HG03039 (cell line): ENCODE data around the gene HPCA.
"Not testable (repeated sequence)": the region's sequence is repeated elsewhere in the genome, so short reads cannot be mapped to it uniquely, and the experiment has no call there.

Experiments used
- ATAC-seq: cut with Tn5 transposase; IDR thresholded peaks from one replicate; pipeline ENCODE4 v1.9.1; 2021; ENCODE audit warnings: mild to moderate bottlenecking, moderate library complexity; ENCODE audit not compliant: unreplicated experiment

Gene HPCA

DNA sequence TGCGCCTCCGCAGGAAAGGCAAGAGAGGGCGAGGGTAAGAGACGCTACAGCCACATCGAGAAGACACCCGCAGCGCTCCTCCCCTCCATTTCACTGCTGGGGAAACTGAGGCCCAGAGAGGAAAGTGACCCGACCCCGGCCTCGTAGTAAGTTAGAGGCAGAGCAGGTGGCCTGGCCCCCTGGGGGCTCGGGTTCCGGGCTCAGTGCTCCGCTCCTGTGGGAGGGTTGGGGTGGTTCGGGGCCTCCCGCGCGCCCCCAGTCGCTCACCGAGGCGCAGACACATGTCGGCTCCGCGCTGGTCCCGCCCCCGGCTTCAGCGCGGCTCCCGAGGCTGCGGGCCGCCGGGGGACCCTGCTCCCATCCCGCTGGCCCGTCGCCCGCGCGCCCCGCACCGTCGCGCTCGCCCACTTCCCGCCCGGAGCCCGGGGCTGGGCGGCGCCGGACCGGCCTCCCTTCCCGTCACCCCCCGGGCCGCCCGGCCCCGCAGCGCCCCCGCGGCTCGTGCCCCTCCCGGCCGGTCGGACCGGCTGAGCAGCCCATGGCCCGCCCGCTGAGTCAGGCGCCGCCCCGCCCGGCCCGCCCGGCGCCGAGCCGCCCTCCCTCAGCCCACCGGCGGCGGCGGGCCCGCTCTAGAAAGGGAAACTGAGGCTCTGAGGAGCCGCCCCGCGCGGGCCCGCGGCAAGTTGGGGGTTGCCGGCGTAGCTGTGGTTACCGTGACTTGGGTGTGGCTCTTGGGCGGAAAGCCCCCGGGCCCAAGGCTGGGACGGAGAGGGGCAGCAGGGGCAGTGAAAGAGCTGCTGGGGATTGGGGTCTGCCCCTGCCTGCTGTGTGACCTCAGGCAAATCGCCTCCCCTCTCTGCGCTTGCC is 14.9 kb downstream of the HPCA start, which contains the start of gene TMEM54:
TSS of gene TMEM54 (minus strand) at position 434 of the 867 bp plus-strand sequence. CDS start at position 283, 151 bp downstream.
- no peak for ATAC-seq

GRCh38 chr1:32901823-32902534 is 15.7 kb downstream of the HPCA start:
- ATAC-seq = no peak

GRCh38 chr1:32902535-32902920 is 16.2 kb downstream of the HPCA start:
- no peak for ATAC-seq

DNA sequence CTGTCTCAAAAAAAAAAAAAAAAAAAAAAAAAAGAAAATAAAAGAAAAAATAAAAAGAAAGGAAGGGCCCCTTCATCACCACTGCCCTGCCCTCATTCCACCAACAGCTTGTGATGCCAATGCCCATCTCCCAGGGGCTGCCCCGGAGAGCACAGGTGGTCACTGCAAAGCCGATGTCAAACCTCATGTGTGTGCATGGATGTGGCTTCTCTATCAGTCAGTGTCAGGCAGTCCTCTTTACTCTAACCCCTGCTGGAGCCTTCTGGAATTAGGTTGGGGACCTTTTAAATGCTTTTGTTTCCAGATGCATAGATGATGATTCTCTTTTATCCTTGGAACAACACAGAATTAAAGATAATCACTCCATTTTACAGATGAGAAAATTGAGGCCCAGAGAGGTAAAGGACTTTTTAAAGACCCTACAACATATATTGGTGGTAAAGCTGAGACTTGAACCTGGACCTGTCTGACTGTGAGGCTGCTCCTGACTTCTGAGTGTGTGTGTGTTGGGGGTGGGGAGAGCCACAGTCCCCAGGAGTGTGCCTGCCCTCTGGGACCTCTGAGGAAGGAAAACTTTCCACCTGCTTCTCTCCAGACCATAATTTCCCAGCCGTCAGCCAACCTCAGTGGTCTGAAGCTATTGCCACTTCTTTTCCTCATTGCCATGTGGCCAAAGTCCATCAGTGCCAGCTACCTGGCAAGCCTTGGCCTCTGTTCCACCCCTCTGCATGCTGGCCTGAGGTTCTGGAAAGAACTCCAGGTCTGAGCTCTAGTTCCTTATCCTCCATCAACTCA is 17.9 kb downstream of the HPCA start:
- no peak for ATAC-seq

DNA sequence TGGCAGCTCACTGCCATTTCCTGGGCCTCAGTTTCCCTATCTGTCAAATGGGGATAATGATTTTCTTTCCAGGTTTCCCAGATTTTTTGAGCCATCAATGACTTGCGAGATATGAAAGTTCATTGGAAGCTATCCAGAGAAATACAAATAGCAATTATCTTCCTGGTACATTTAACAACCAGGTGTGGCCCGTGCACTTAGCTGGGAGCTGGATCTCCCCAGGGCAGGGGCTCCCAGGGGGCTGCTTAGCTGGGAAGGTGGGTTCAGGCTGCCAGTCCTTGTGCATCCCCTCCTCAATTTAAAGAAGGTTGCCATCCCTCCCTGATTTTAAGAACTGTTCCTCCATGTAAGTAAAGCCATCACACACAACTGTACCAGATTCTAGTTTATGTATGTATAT is 18.5 kb downstream of the HPCA start:
- ATAC-seq = no peak

DNA sequence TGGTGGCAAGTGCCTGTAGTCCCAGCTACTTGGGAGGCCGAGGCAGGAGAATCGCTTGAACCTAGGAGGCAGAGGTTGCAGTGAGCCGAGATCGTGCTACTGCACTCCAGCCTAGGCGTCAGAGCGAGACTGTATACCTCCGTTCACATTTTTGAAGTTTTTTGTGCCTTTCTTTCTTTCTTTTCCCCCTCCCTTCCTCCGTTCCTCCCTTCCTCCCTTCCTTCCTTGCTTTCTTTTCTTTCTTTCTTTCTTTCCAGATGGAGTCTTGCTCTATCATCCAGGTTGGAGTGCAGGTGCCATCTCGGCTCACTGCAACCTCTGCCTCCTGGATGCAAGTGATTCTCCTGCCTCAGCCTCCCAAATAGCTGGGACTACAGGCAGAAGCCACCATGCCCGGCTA is 19.3 kb downstream of the HPCA start:
- ATAC-seq = not testable (repeated sequence)

DNA sequence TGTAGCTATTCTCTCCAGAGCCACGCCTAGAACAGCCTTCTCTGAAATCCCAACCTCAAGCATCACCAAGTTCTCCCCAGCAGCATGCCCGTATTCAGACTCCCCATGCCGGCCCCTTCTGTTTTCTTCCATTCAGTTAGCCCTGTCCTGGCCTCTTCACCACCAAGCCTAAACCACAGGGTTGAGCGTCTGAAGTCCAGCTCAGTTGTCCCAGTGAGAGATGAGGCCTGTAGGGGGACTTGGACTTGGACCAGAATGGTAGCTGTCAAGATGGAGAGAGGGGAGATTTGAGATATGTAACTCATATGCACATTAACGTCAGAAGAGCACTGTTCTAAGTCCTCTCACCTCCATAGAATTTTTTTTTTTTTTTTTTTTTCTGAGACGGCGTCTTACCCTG is 20.4 kb downstream of the HPCA start:
- ATAC-seq = no peak

GRCh38 chr1:32907435-32907834 is 21.1 kb downstream of the HPCA start:
- ATAC-seq = no peak

- no peak for ATAC-seq
These were observed 24.0 kb downstream of the HPCA start for GRCh38 chr1:32910319-32910718.

- no peak for ATAC-seq
These were observed 29.7 kb downstream of the HPCA start for GRCh38 chr1:32915766-32916706.

- no peak for ATAC-seq
These were observed 31.2 kb downstream of the HPCA start for GRCh38 chr1:32917521-32917920.

DNA sequence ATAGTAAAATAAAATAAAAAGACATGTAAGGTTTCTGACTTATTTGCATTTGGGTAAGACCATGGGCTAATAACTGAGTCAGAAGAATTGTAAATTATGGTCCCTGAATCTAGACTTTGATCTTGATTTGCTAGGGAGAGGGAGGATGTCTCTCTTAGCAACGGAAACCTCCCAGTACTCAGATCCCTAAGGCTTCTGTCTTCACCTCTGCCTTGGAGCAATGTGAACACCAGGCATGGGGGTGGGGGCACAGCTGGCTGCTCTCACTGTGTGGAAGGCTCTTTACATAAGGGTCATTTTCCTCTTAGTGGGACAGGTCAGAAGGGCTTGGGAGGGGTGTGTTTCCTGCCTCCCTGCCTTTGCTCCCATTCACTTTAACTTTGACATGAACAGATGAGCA is 31.9 kb downstream of the HPCA start:
- ATAC-seq = no peak

- no peak for ATAC-seq
These were observed 33.8 kb downstream of the HPCA start for GRCh38 chr1:32919811-32920733.

DNA sequence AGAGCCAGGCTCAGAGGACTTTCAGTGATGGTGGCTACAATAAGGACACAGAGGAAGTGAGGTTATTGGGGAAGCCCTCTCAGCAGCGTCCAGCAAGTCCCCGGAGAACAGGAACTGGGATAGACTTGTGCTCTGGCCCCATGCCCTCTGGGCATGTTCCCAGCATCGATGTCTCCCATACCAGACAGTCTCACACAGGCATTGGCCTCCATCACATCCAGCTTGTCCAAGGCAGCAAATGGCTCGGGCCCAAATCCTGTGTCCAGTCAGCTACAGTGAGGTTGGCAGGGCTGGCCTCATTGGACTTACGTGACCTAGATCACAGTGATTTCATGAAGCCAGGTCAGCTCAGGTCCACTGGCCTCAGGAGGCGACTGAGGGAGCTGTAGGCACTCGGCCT is 34.5 kb downstream of the HPCA start:
- no peak for ATAC-seq

DNA sequence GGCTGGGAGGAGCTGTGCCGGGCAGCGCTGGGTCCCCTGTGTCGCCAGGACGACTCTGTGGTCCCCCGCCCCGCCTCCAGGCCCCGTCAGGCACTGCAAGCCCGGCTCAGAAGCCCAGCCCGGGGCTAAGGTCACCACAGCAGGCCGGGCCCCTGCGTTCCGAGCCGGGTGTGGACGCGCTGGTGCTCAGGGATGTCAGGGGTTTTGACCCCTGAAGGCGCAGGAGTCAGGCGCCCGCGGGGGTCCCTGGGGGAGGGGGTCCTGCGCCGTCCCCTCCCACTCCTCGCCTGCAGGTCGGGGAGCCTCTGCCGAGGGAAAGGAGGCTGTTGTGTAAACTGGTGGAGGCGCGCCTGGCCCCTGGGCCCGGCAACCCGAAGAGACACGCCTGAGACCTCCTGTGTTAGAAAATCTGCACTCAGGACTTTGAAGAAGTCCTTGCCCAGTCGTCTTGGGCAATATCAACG is 38.6 kb downstream of the HPCA start:
- ATAC-seq = no peak

DNA sequence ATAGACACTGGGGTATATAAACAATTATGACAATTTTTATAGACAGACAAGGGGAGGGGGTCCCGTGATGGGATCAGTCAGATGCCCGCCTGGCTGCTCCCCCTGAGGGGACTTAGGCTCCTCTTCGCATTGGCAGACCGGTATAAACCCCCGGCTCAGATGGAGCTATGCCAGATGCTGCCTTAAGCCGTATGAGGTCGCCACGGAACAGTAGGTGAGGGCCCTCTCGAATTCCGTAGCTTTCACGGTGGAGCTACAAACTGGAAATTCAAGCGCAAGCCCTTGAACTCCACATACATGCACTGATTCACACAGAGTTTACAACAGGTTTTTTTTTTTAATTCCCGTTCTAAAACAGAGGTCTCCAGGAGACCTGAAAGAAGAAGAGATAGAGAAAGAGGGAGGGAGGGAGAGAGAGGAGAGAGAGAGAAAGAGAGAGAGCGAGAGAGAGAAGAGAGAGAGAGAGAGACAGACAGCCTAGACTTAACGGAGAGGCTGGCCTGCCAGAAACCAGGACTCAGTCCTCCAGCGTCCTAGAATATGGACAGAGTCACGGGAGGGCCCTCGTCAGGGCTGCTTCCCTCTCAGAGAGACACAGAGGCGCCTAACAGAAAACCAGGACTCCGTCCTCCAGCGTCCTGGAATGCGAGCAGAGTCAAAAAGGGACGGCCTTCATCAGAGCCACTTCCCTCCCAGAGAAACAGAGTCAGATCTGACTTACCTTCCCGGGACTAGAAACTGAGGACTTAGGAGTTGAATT is 39.3 kb downstream of the HPCA start:
- no peak for ATAC-seq

- no peak for ATAC-seq
These were observed 40.3 kb downstream of the HPCA start for GRCh38 chr1:32926562-32926961.

DNA sequence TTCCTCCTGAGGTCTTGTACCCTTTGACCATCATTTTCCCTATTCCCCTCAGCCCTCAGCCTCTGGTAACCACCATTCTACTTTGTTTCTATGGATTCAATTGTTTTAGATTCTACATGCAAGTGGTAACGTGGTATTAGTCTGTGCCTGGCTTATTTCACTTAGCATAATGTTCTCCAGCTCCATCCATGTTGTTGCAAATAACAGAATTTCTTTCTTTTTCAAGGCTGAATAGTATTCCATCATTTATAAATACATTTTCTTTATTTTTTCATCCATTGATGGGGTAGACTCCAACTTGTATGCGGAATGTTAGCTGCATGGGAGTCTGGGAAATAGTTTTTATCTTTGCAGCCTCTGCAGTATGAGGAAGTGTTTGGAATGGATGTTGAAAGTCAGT is 41.1 kb downstream of the HPCA start:
- no peak for ATAC-seq
